ENCODE results near the gene PRPF19.
A peak's percentile ranks its signal among the peaks of the same experiment; 100 is the strongest.

PRPF19 gene

DNA sequence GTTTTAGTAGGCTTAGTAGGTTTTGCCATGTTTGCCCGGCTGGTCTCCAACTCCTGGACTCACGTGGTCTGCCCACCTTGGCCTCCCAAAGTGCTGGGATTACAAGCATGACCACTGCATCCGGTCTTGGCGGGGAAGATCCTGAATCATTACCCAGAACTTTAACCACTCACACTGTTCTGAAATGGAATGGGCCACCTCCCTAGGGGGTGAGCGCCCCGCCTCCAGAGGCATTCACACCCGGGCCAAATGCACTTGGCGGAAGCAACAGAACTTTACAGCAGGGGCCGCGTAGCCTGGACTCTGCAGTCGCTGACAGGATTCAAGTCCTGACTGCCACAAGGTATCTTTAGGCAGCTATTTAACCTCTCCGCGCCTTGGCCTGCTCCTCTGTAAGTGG is 59.1 kb downstream of the PRPF19 start:
- Mint-ChIP-seq H3K36me3 (peaks cover 80% of the 10 kb centered on the region), H3K4me1 (peaks cover 42% of the 10 kb centered on the region), H3K9me3 (no peaks in the 10 kb centered on the region), H3K4me3 (no peak overlapping the region), H3K27ac (no peak overlapping the region)
- no peak for DNase-seq (ENCODE audit: low spot score in 2 of 2)
- ATAC-seq, result no peak

DNA sequence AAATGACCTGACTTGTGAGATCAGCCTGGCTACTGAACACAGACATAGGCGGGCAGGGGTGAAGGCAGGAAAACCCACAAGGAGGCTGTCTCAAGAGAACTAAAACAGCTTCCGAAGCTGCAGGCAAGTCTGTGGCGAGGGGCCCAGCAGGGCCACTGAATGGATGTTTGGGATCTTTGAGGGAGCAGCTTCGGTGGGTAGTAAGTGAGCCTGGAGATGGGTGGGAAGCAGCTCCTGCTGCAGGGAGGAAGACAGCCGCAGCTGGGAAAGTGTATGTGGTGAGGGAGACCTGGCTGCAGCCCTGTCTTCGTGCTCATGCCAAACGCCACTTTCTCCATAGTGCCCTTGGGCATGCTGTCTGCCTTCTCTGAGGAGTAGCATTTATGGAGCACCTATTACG is 61.0 kb downstream of the PRPF19 start:
- Mint-ChIP-seq H3K36me3 (peaks cover 74% of the 10 kb centered on the region), H3K4me1 (peaks cover 58% of the 10 kb centered on the region), H3K27ac (peak overlapping the region; percentile 93), H3K4me3 (peak overlapping the region; percentile 93), H3K9me3 (no peaks in the 10 kb centered on the region)
- ATAC-seq (no peak), DNase-seq (ENCODE audit: low spot score in 2 of 2) (no peak)

DNA sequence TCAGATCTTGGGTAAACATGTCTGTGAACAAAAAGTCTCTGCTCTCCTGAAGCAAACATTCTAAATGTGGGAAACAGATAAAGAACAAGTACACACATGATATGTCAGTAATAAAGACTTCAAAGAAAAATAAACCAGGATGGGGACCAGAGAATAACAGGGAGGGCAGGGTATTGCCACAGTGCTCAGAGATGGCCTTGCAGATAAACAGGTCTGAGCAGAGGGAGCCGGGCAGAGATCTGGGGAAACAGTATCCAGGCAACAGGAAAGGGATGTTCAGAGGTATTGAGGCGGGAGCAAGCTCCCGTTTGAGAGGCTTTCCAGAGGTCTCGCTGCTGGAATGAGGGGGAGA is 61.5 kb downstream of the PRPF19 start:
- Mint-ChIP-seq H3K4me3 (peak overlapping the region; percentile 93), H3K4me1 (peaks cover 60% of the 10 kb centered on the region), H3K27ac (peak overlapping the region; percentile 93), H3K9me3 (no peaks in the 10 kb centered on the region), H3K36me3 (peaks cover 69% of the 10 kb centered on the region)
- ATAC-seq, result no peak
- no peak for DNase-seq (ENCODE audit: low spot score in 2 of 2)

DNA sequence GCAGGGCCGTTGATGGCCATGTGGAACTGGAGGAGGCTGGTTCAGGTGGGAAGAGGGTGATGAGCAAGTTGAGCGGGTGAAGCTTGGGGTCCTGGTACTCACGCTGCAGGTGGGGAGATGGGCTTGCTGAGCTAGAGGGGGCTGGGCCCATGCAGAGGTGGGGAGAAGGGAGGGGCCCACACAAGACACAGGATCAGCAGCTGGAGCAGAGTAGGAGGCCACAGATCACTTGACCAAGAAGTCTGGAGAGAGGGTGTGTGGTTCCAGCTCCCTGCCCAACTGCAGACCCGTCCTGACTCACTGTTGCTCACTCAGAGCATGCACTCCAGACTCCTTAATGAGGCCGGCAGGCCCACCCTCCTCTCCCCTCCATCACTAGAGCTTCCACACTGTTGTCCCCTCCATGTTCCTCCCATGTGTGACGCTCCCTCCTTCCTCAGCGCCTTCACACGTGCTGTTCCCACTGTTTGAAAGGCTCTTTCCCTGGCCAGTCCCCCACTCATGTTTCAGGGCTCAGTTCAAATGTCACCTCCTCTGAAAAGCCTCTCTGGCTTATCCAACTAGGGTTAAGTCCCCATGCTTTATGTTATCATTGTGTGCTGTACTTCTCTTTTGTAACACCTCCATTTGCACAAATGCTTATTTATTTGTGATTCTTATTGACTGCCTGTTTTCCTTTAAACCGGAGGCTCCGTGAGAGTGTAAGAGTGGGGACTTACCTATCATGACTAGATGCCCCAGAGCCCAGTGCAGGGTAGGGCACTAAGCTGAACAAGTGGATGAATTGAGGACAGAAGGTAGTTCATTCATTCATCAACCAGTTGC is 62.1 kb downstream of the PRPF19 start:
- Mint-ChIP-seq H3K4me1 (peaks cover 60% of the 10 kb centered on the region), H3K9me3 (no peaks in the 10 kb centered on the region), H3K4me3 (peak overlapping the region; percentile 93), H3K36me3 (peaks cover 67% of the 10 kb centered on the region), H3K27ac (peak overlapping the region; percentile 93)
- DNase-seq (ENCODE audit: low spot score in 2 of 2) (no peak), ATAC-seq (no peak)

DNA sequence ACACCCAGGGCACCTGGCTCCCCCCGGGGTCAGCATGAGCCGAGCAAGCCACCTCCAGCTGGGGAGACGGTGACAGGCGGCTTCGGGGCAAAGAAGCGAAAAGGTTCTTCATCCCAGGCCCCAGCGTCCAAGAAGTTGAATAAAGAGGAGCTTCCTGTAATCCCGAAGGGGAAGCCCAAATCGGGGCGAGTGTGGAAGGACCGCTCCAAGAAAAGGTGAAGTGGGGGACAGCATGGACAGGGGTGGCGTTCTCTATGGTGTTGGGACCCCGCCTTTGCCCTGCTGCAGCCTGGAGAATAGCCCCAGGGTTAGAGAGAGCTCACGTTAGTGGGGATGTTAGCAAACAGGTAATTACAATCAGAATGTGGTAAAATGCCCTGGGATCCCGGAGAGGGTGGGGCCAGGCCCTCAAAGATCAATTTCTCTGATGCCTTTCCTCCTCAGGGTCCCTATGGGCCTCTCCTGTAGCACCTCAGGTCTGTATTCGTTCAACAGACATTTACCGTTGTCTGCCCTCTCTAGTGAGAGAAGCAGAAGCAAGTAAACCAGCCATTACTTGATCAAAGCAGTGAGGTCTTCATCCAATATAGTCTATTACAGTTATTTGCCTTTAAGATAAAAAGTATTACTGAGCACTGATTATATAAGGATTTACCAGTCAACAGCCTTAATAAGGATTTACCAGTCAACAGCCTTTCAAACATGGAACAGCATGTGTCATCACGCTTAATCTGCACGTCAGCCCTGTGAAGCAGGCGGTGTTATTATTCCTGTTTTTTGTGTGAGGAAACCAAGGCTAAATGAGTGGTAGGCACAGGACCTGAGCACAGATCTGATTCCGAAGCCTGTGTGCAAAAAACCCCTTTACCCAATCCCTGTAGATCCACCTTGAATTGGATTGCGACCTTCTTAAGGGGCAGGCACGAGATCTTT is 63.5 kb downstream of the PRPF19 start:
- H3K9me3 Mint-ChIP-seq, result no peaks in the 10 kb centered on the region
- ATAC-seq (no peak), DNase-seq (ENCODE audit: low spot score in 2 of 2) (no peak)
- H3K27ac Mint-ChIP-seq, result peak overlapping the region; percentile 93
- H3K4me1 Mint-ChIP-seq, result peaks cover 55% of the 10 kb centered on the region
- H3K4me3 Mint-ChIP-seq, result peak overlapping the region; percentile 93
- H3K36me3 Mint-ChIP-seq, result peaks cover 54% of the 10 kb centered on the region

DNA sequence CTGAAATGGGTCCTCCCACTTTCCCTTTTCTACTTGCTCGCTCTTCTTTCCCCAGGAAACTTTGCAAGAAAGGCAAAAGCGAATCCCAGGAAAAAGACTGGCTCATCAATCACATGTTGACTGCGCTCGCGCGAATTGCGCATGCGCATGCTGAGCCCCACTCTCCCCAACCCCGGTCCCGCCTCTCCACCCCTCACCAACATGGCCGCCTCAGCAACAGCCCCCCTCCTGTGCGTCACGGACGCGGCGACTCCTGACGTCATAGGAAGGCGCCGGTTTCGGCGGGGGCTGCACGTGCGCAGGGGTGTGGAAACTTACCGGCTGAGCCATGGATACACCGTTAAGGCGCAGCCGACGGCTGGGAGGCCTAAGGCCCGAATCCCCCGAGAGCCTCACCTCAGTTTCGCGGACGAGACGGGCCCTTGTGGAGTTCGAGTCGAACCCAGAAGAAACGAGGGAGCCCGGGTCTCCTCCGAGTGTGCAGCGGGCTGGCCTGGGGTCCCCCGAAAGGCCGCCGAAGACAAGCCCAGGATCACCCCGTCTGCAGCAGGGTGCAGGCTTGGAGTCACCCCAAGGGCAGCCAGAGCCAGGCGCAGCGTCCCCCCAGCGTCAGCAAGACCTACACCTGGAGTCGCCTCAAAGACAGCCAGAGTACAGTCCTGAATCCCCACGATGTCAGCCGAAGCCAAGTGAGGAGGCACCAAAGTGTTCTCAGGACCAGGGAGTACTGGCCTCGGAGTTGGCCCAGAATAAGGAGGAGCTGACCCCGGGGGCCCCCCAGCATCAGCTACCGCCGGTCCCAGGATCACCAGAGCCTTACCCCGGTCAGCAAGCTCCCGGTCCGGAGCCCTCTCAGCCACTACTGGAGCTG is 64.4 kb downstream of the PRPF19 start, which contains the start of gene CCDC86:
Gene CCDC86 (plus strand): TSS at position 317 of the 871 bp plus-strand sequence. CDS start 12 bp downstream, at position 329.
- H3K27ac Mint-ChIP-seq, result peak within 1 kb of the TSS; percentile 93
- peaks cover 45% of the 10 kb centered on the region for H3K36me3 Mint-ChIP-seq

More for the DNA sequence above, 64.4 kb downstream of the PRPF19 start, which contains the start of gene CCDC86:
- Mint-ChIP-seq H3K9me3 (no peaks in the 10 kb centered on the region), H3K4me3 (peak within 1 kb of the TSS; percentile 93), H3K4me1 (peaks cover 55% of the 10 kb centered on the region)
- ATAC-seq, result peak; percentile 95
- peak; percentile 100 for DNase-seq (ENCODE audit: low spot score in 2 of 2)

Measured in stimulated activated effector memory CD8-positive, alpha-beta T cell treated with anti-CD3 and anti-CD28 coated beads, Interleukin-12 subunit alpha, Interleukin-12 subunit beta, amount 100 ng/mL, for 72 hours (primary cell).